HCT116 (cell line): Measurements from ENCODE around the gene ITPK1. TPM values are rescaled to one million over a fixed set of nuclear protein-coding genes. Genes with fewer than 3 reads are reported as not detected.

Experiments
- ATAC-seq: fragments of 200-7000 bp; cut with Tn5 transposase; 2 replicates; pipeline ENCODE4 v1.9.1; 2020; ENCODE audit warnings: mild to moderate bottlenecking, moderate library complexity
- BruUV-seq: library from RNA; stranded (reverse); fragments of 400-500 nt; replicated peaks from 2 replicates; lab custom pipeline; 2021; lab: Mats Ljungman, UMichigan
- CTCF ChIA-PET: fragments of 300-600 bp; sonication (Branson Sonifier 250); formaldehyde crosslinking; loops from one replicate; lab custom pipeline; 2021; ENCODE audit warnings: antibody characterized with exemption; lab: Charles Lee
- POLR2A ChIA-PET: fragments of 300-600, 350-600 bp; sonication (Branson Sonifier 250); formaldehyde crosslinking; loops from one replicate; lab custom pipeline; 2021; ENCODE audit warnings: antibody characterized with exemption; lab: Charles Lee
- RAD21 ChIA-PET, 2 experiments: fragments of 300-600 bp; sonication (Branson Sonifier 250); formaldehyde crosslinking; loops; one replicate each; lab custom pipeline; 2023; ENCODE audit warnings: low total read pairs in 2 of 2; ENCODE audit not compliant: uncharacterized antibody in 2 of 2, unreplicated experiment in 2 of 2, low non-redundant PET in 1 of 2; lab: Charles Lee
- DNase-seq: peaks from one replicate; pipeline ENCODE4 v3.0.0-alpha.2; 2010; ENCODE audit warnings: low read depth, low spot score
- H2AFZ ChIP-seq: fragments of 200-600 bp; shearing (Covaris generic), sonication (generic); 2 replicates; pipeline ENCODE4 v1.6.1; 2017; ENCODE audit warnings: low read depth, mixed run types, mixed read lengths, antibody characterized with exemption, low read length; ENCODE audit not compliant: poor library complexity, severe bottlenecking
- H3K27ac ChIP-seq: 2 replicates; pipeline ENCODE4 v1.5.1; 2012; ENCODE audit warnings: low read depth, low read length
- H3K27me3 ChIP-seq: fragments of 200-600 bp; sonication (generic); 2 replicates; pipeline ENCODE4 v1.6.1; 2016; ENCODE audit warnings: mixed run types, low read length, mixed read lengths; ENCODE audit not compliant: insufficient read depth
- H3K36me3 ChIP-seq, 2 experiments: fragments of 200-500 bp in 1 of 2; fragments of 200-600 bp in 1 of 2; sonication (Bioruptor generic) in 1 of 2; sonication (generic) in 1 of 2; 2 replicates each; pipeline versions ENCODE4 v1.5.1 to v1.6.1; 2014 to 2016; ENCODE audit warnings: low read length in 2 of 2, inconsistent platforms in 1 of 2, mixed read lengths in 1 of 2, mixed run types in 1 of 2; ENCODE audit not compliant: insufficient read depth in 2 of 2, control insufficient read depth in 1 of 2
- H3K4me1 ChIP-seq, 2 experiments: fragments of 200-600 bp in 1 of 2; sonication (generic) in 1 of 2; 2 replicates each; pipeline versions ENCODE4 v1.5.1 to v1.6.1; 2012 to 2017; ENCODE audit warnings: low read length in 2 of 2, inconsistent platforms in 1 of 2, mild to moderate bottlenecking in 1 of 2, mixed read lengths in 1 of 2, mixed run types in 1 of 2, moderate library complexity in 1 of 2; ENCODE audit not compliant: insufficient read depth in 2 of 2, control insufficient read depth in 1 of 2
- H3K4me2 ChIP-seq: fragments of 200-600 bp; sonication (generic); 2 replicates; pipeline ENCODE4 v1.6.1; 2017; ENCODE audit warnings: mixed run types, low read length, mixed read lengths
- H3K4me3 ChIP-seq, 2 experiments: fragments of 200-600 bp in 1 of 2; sonication (generic) in 1 of 2; replicated peaks in 1 of 2; 2 replicates each; pipeline ENCODE4 v1.5.1; 2011 to 2016; ENCODE audit warnings: low read length in 2 of 2, control low read depth in 1 of 2, low read depth in 1 of 2, mild to moderate bottlenecking in 1 of 2, mixed read lengths in 1 of 2, mixed run types in 1 of 2
- H3K79me2 ChIP-seq: fragments of 200-600 bp; sonication (generic); 2 replicates; pipeline ENCODE4 v1.6.1; 2017; ENCODE audit warnings: mild to moderate bottlenecking, mixed run types, low read length, moderate library complexity, mixed read lengths; ENCODE audit not compliant: insufficient read depth
- H3K9ac ChIP-seq: fragments of 200-600 bp; sonication (generic); 2 replicates; pipeline ENCODE4 v1.6.1; 2016; ENCODE audit warnings: low read length, mixed read lengths
- H3K9me2 ChIP-seq: fragments of 200-600 bp; sonication (generic), shearing (Covaris generic); 2 replicates; pipeline ENCODE4 v1.6.1; 2017; ENCODE audit warnings: mixed run types, mild to moderate bottlenecking, moderate library complexity; ENCODE audit not compliant: insufficient read depth
- H3K9me3 ChIP-seq, 2 experiments: fragments of 200-500 bp in 1 of 2; fragments of 200-600 bp in 1 of 2; sonication (Bioruptor generic) in 1 of 2; sonication (generic) in 1 of 2; 2 replicates each; pipeline ENCODE4 v1.6.1; 2014 to 2017; ENCODE audit warnings: low read length in 2 of 2, mixed read lengths in 2 of 2, inconsistent platforms in 1 of 2, low read depth in 1 of 2, mild to moderate bottlenecking in 1 of 2, mixed run types in 1 of 2, moderate library complexity in 1 of 2; ENCODE audit not compliant: control insufficient read depth in 1 of 2, insufficient read depth in 1 of 2
- H4K20me1 ChIP-seq: fragments of 200-600 bp; sonication (generic), shearing (Covaris generic); 2 replicates; pipeline ENCODE4 v1.6.1; 2017; ENCODE audit warnings: mixed run types, mild to moderate bottlenecking, moderate library complexity; ENCODE audit not compliant: insufficient read depth
- CEBPB ChIP-seq: IDR thresholded peaks from 2 replicates; pipeline ENCODE4 v1.6.1; 2012; ENCODE audit warnings: low read depth
- ELF1 ChIP-seq: IDR thresholded peaks from 2 replicates; pipeline ENCODE4 v1.6.1; 2012; ENCODE audit warnings: low read depth, borderline replicate concordance
- EZH2 ChIP-seq: fragments of 200-600 bp; sonication (generic); IDR thresholded peaks from 2 replicates; pipeline ENCODE4 v1.6.1; 2017; ENCODE audit warnings: antibody characterized with exemption, mixed run types
- SIN3A ChIP-seq: IDR thresholded peaks from 2 replicates; pipeline ENCODE4 v1.6.1; 2012; ENCODE audit warnings: low read depth
- intact Hi-C: fragments of 100-400 bp; cut with micrococcal nuclease; formaldehyde crosslinking; loops from 2 replicates; pipeline ENCODE4 v1.10.0; 2022
- total RNA-seq: library from RNA; stranded (reverse); gene quantifications from one replicate; pipeline ENCODE4 v1.2.1, GENCODE V29; 2021; ENCODE audit not compliant: unreplicated experiment
- TF ChIP-seq, protein P1 (sequence below): IDR thresholded peaks from 2 replicates; pipeline ENCODE4 v1.6.1; 2012
- TF ChIP-seq, protein P2 (sequence below): IDR thresholded peaks from 2 replicates; pipeline ENCODE4 v1.6.1; 2011; ENCODE audit warnings: mild to moderate bottlenecking, low read length, moderate library complexity; ENCODE audit not compliant: insufficient replicate concordance; ENCODE audit errors: extremely low read depth
- TF ChIP-seq, protein P3 (sequence below): IDR thresholded peaks from 2 replicates; pipeline ENCODE4 v1.6.1; 2012

The ITPK1 gene
- total RNA-seq, 1 experiment from 2014 or later, result 70.2 TPM

DNA sequence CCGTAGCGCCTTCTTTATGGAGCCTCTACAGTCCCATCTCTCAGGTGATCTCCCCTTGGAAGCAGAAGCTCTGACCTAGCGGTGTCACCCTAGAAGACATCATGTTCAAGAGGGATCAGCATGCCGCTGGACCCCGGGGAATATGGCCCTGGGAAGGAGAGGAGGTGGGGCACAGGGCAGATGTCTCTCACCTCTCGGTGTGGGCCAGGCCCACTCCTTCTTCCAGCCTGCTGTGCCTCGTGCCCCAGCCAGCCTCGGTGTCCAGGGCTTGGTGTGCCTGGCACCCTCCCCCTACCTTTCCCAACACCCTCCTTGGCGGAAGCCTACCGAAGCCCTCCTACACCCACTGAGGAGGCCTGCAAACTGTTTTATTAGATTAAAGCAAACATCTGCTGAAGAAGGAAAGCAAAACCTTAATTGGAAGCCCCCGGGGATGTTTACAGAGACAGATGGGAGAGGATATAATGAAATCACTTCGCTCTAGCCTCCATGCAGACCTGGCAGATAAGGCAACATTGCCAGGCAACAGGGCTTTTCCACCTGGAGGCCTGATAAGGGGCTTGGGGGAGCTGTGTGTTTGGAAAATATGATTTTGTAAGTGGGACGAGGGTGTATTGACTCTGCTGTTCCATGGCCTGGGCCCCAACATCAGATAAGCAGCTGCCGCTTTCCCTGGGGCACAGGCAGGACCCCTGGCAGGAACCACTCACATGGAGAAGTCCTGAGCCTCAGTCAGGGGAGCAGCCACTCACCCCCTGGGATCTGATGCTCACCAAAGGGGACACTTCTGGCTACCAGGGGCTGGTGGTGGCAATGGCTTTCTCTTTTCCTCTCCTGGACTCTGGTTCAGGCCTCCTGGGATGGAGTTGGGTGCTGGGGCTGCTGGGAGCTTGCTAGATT lies 198.4 kb downstream of the ITPK1 start:
- intact Hi-C loops, result no loop called here
- no peaks in the 10 kb centered on the region for H3K36me3 ChIP-seq
- no peak for DNase-seq
- POLR2A ChIA-PET, result no interaction called here
- CTCF ChIA-PET, result no interaction called here
- RAD21 ChIA-PET, result no interaction called here
- H3K4me3 ChIP-seq, result no peak overlapping the region
- H3K27ac ChIP-seq, result no peak overlapping the region
- no peaks in the 10 kb centered on the region for H3K9me3 ChIP-seq
- no peak for TF ChIP-seq ELF1
- TF ChIP-seq, protein P1, sequence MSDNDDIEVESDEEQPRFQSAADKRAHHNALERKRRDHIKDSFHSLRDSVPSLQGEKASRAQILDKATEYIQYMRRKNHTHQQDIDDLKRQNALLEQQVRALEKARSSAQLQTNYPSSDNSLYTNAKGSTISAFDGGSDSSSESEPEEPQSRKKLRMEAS, result no peak
- no peak for TF ChIP-seq EZH2
- TF ChIP-seq SIN3A, result no peak
- no peak for TF ChIP-seq CEBPB
- TF ChIP-seq, protein P2, sequence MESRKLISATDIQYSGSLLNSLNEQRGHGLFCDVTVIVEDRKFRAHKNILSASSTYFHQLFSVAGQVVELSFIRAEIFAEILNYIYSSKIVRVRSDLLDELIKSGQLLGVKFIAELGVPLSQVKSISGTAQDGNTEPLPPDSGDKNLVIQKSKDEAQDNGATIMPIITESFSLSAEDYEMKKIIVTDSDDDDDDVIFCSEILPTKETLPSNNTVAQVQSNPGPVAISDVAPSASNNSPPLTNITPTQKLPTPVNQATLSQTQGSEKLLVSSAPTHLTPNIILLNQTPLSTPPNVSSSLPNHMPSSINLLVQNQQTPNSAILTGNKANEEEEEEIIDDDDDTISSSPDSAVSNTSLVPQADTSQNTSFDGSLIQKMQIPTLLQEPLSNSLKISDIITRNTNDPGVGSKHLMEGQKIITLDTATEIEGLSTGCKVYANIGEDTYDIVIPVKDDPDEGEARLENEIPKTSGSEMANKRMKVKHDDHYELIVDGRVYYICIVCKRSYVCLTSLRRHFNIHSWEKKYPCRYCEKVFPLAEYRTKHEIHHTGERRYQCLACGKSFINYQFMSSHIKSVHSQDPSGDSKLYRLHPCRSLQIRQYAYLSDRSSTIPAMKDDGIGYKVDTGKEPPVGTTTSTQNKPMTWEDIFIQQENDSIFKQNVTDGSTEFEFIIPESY, result no peak
- TF ChIP-seq, protein P3, sequence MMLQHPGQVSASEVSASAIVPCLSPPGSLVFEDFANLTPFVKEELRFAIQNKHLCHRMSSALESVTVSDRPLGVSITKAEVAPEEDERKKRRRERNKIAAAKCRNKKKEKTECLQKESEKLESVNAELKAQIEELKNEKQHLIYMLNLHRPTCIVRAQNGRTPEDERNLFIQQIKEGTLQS, result no peak
- peaks cover 18% of the 10 kb centered on the region; the same call in 1 of the 2 replicates for H3K27me3 ChIP-seq
- H2AFZ ChIP-seq, result no peak overlapping the region
- no peak overlapping the region for H3K4me2 ChIP-seq
- H3K9me2 ChIP-seq, result no peaks in the 10 kb centered on the region
- H4K20me1 ChIP-seq, result no peaks in the 10 kb centered on the region
- no peaks in the 10 kb centered on the region for H3K79me2 ChIP-seq
- no peak overlapping the region for H3K9ac ChIP-seq
- ATAC-seq, result no peak
- H3K4me1 ChIP-seq, result no peaks in the 10 kb centered on the region
- no TSS peak for BruUV-seq
